ENCODE data around the gene THAP12. TPM values are rescaled to one million over a fixed set of nuclear protein-coding genes. Genes with fewer than 3 reads are reported as not detected.
A peak's percentile ranks its signal among the peaks of the same experiment; 100 is the strongest.
"Not testable (repeated sequence)": the region's sequence is repeated elsewhere in the genome, so short reads cannot be mapped to it uniquely, and the experiment has no call there.

Gene THAP12
- polyA plus RNA-seq (2013, experiment 1 of 2), result 42.1 TPM
- 50.6 TPM for polyA plus RNA-seq (2013, experiment 2 of 2)

GRCh38 chr11:76380977-76381719 is at the start of gene THAP12, which contains the start of gene GVQW3:
THAP12 (minus strand) TSS chr11:76381132; CDS start chr11:76380836, 296 bp downstream.
GVQW3 (plus strand) TSS chr11:76381323; CDS start chr11:76381829, 506 bp downstream.
- Histone ChIP-seq H3K9me3 (ENCODE audit: control insufficient read depth, low read length) (no peaks in the 10 kb centered on the region), H3K4me1 (ENCODE audit: control insufficient read depth, insufficient read depth, low read length, poor library complexity, severe bottlenecking) (peaks cover 12% of the 10 kb centered on the region), H3K27ac (ENCODE audit: low read depth, low read length, severe bottlenecking) (no peak within 1 kb of the TSS), H3K36me3 (ENCODE audit: control insufficient read depth, insufficient read depth, low read length) (no peaks in the 10 kb centered on the region), H3K4me3 (ENCODE audit: extremely low read depth, insufficient read depth, low read length, poor library complexity, severe bottlenecking) (peak within 1 kb of the TSS; percentile 83)
- WGBS, 2 experiments (ENCODE audit: insufficient coverage in 2 of 2), result 0% methylated on average over 60 of the region's 69 CpGs

- Histone ChIP-seq H3K9me3 (ENCODE audit: control insufficient read depth, low read length) (no peaks in the 10 kb centered on the region), H3K27ac (ENCODE audit: low read depth, low read length, severe bottlenecking) (no peak overlapping the region), H3K4me3 (ENCODE audit: extremely low read depth, insufficient read depth, low read length, poor library complexity, severe bottlenecking) (no peak overlapping the region), H3K36me3 (ENCODE audit: control insufficient read depth, insufficient read depth, low read length) (no peaks in the 10 kb centered on the region), H3K4me1 (ENCODE audit: control insufficient read depth, insufficient read depth, low read length, poor library complexity, severe bottlenecking) (peaks cover 5% of the 10 kb centered on the region)
These were observed 45.7 kb upstream of the THAP12 start for GRCh38 chr11:76426660-76427059.

- no peaks in the 10 kb centered on the region for H3K9me3 ChIP-seq (ENCODE audit: control insufficient read depth, low read length)
- peaks cover 5% of the 10 kb centered on the region for H3K4me1 ChIP-seq (ENCODE audit: control insufficient read depth, insufficient read depth, low read length, poor library complexity, severe bottlenecking)
- H3K36me3 ChIP-seq (ENCODE audit: control insufficient read depth, insufficient read depth, low read length), result no peaks in the 10 kb centered on the region
- H3K4me3 ChIP-seq (ENCODE audit: extremely low read depth, insufficient read depth, low read length, poor library complexity, severe bottlenecking), result no peak overlapping the region
- WGBS, 2 experiments (ENCODE audit: insufficient coverage in 2 of 2), result 79 to 94% methylated on average over 1 to 2 of the region's 2 CpGs
- H3K27ac ChIP-seq (ENCODE audit: low read depth, low read length, severe bottlenecking), result no peak overlapping the region
These were observed 44.0 kb upstream of the THAP12 start for GRCh38 chr11:76424891-76425290.

GRCh38 chr11:76424379-76424778 is 43.4 kb upstream of the THAP12 start:
- WGBS, 2 experiments (ENCODE audit: insufficient coverage in 2 of 2), result 67 to 74% methylated on average over 3 of the region's 3 CpGs
- Histone ChIP-seq H3K4me1 (ENCODE audit: control insufficient read depth, insufficient read depth, low read length, poor library complexity, severe bottlenecking) (peaks cover 5% of the 10 kb centered on the region), H3K9me3 (ENCODE audit: control insufficient read depth, low read length) (no peaks in the 10 kb centered on the region), H3K36me3 (ENCODE audit: control insufficient read depth, insufficient read depth, low read length) (no peaks in the 10 kb centered on the region), H3K4me3 (ENCODE audit: extremely low read depth, insufficient read depth, low read length, poor library complexity, severe bottlenecking) (no peak overlapping the region), H3K27ac (ENCODE audit: low read depth, low read length, severe bottlenecking) (no peak overlapping the region)

GRCh38 chr11:76419896-76420295 is 39.0 kb upstream of the THAP12 start:
- 36 to 61% methylated on average over 1 to 2 of the region's 3 CpGs for WGBS, 2 experiments (ENCODE audit: insufficient coverage in 2 of 2)

GRCh38 chr11:76415073-76415472 is 34.1 kb upstream of the THAP12 start:
- H3K27ac ChIP-seq (ENCODE audit: low read depth, low read length, severe bottlenecking), result no peak overlapping the region

More at GRCh38 chr11:76419896-76420295, 39.0 kb upstream of the THAP12 start:
- Histone ChIP-seq H3K4me3 (ENCODE audit: extremely low read depth, insufficient read depth, low read length, poor library complexity, severe bottlenecking) (no peak overlapping the region), H3K36me3 (ENCODE audit: control insufficient read depth, insufficient read depth, low read length) (no peaks in the 10 kb centered on the region), H3K9me3 (ENCODE audit: control insufficient read depth, low read length) (no peaks in the 10 kb centered on the region), H3K4me1 (ENCODE audit: control insufficient read depth, insufficient read depth, low read length, poor library complexity, severe bottlenecking) (no peaks in the 10 kb centered on the region), H3K27ac (ENCODE audit: low read depth, low read length, severe bottlenecking) (no peak overlapping the region)

GRCh38 chr11:76410851-76411357 is 30.0 kb upstream of the THAP12 start:
- 86 to 90% methylated on average over 10 of the region's 10 CpGs for WGBS, 2 experiments (ENCODE audit: insufficient coverage in 2 of 2)
- no peaks in the 10 kb centered on the region for H3K9me3 ChIP-seq (ENCODE audit: control insufficient read depth, low read length)
- H3K27ac ChIP-seq (ENCODE audit: low read depth, low read length, severe bottlenecking), result no peak overlapping the region
- H3K4me1 ChIP-seq (ENCODE audit: control insufficient read depth, insufficient read depth, low read length, poor library complexity, severe bottlenecking), result peaks cover 3% of the 10 kb centered on the region
- H3K4me3 ChIP-seq (ENCODE audit: extremely low read depth, insufficient read depth, low read length, poor library complexity, severe bottlenecking), result no peak overlapping the region
- no peaks in the 10 kb centered on the region for H3K36me3 ChIP-seq (ENCODE audit: control insufficient read depth, insufficient read depth, low read length)

More at GRCh38 chr11:76415073-76415472, 34.1 kb upstream of the THAP12 start:
- no peaks in the 10 kb centered on the region for H3K4me1 ChIP-seq (ENCODE audit: control insufficient read depth, insufficient read depth, low read length, poor library complexity, severe bottlenecking)
- H3K36me3 ChIP-seq (ENCODE audit: control insufficient read depth, insufficient read depth, low read length), result no peaks in the 10 kb centered on the region
- no peak overlapping the region for H3K4me3 ChIP-seq (ENCODE audit: extremely low read depth, insufficient read depth, low read length, poor library complexity, severe bottlenecking)
- H3K9me3 ChIP-seq (ENCODE audit: control insufficient read depth, low read length), result no peaks in the 10 kb centered on the region

GRCh38 chr11:76408171-76408965 is 27.4 kb upstream of the THAP12 start:
- Histone ChIP-seq H3K9me3 (ENCODE audit: control insufficient read depth, low read length) (no peaks in the 10 kb centered on the region), H3K27ac (ENCODE audit: low read depth, low read length, severe bottlenecking) (peak overlapping the region; percentile 69), H3K36me3 (ENCODE audit: control insufficient read depth, insufficient read depth, low read length) (no peaks in the 10 kb centered on the region), H3K4me3 (ENCODE audit: extremely low read depth, insufficient read depth, low read length, poor library complexity, severe bottlenecking) (no peak overlapping the region), H3K4me1 (ENCODE audit: control insufficient read depth, insufficient read depth, low read length, poor library complexity, severe bottlenecking) (peaks cover 3% of the 10 kb centered on the region)
- 65 to 74% methylated on average over 5 to 6 of the region's 7 CpGs for WGBS, 2 experiments (ENCODE audit: insufficient coverage in 2 of 2)

- Histone ChIP-seq H3K27ac (ENCODE audit: low read depth, low read length, severe bottlenecking) (no peak overlapping the region), H3K4me3 (ENCODE audit: extremely low read depth, insufficient read depth, low read length, poor library complexity, severe bottlenecking) (no peak overlapping the region), H3K36me3 (ENCODE audit: control insufficient read depth, insufficient read depth, low read length) (no peaks in the 10 kb centered on the region), H3K4me1 (ENCODE audit: control insufficient read depth, insufficient read depth, low read length, poor library complexity, severe bottlenecking) (peaks cover 3% of the 10 kb centered on the region), H3K9me3 (ENCODE audit: control insufficient read depth, low read length) (no peaks in the 10 kb centered on the region)
- 100% methylated on average over 3 to 4 of the region's 4 CpGs for WGBS, 2 experiments (ENCODE audit: insufficient coverage in 2 of 2)
These were observed 25.4 kb upstream of the THAP12 start for GRCh38 chr11:76406359-76406758.

- not testable (repeated sequence) for H3K27ac ChIP-seq (ENCODE audit: low read depth, low read length, severe bottlenecking); H3K4me1 ChIP-seq (ENCODE audit: control insufficient read depth, insufficient read depth, low read length, poor library complexity, severe bottlenecking); H3K9me3 ChIP-seq (ENCODE audit: control insufficient read depth, low read length); H3K36me3 ChIP-seq (ENCODE audit: control insufficient read depth, insufficient read depth, low read length); H3K4me3 ChIP-seq (ENCODE audit: extremely low read depth, insufficient read depth, low read length, poor library complexity, severe bottlenecking)
- WGBS, 2 experiments (ENCODE audit: insufficient coverage in 2 of 2), result 86 to 99% methylated on average over 4 to 5 of the region's 8 CpGs
These were observed 20.6 kb upstream of the THAP12 start for GRCh38 chr11:76401484-76401883.
